ENCODE results near the gene NDP.
"Not testable (repeated sequence)": the region's sequence is repeated elsewhere in the genome, so short reads cannot be mapped to it uniquely, and the experiment has no call there.

NDP gene

GRCh38 chrX:43970528-43970927 is 2.7 kb downstream of the NDP start:
- DNase-seq (ENCODE audit: low read depth in 2 of 2), result no peak

- no peak for DNase-seq (ENCODE audit: low read depth in 2 of 2)
Measured at GRCh38 chrX:43969504-43970501, 3.4 kb downstream of the NDP start.

GRCh38 chrX:43968359-43968781 is 4.8 kb downstream of the NDP start:
- DNase-seq (ENCODE audit: low read depth in 2 of 2), result no peak

- DNase-seq (ENCODE audit: low read depth in 2 of 2), result no peak
Measured at GRCh38 chrX:43964936-43965335, 8.3 kb downstream of the NDP start.

GRCh38 chrX:43963726-43964125 is 9.5 kb downstream of the NDP start:
- DNase-seq (ENCODE audit: low read depth in 2 of 2), result no peak

- DNase-seq (ENCODE audit: low read depth in 2 of 2), result no peak
Measured at GRCh38 chrX:43962636-43963035, 10.6 kb downstream of the NDP start.

GRCh38 chrX:43961699-43962098 is 11.5 kb downstream of the NDP start:
- no peak for DNase-seq (ENCODE audit: low read depth in 2 of 2)

GRCh38 chrX:43958529-43958928 is 14.7 kb downstream of the NDP start:
- DNase-seq (ENCODE audit: low read depth in 2 of 2), result no peak

GRCh38 chrX:43956034-43956433 is 17.2 kb downstream of the NDP start:
- no peak for DNase-seq (ENCODE audit: low read depth in 2 of 2)

- DNase-seq (ENCODE audit: low read depth in 2 of 2), result no peak
Measured at GRCh38 chrX:43953218-43953617, 20.0 kb downstream of the NDP start.

GRCh38 chrX:43949669-43950068 is 23.5 kb downstream of the NDP start:
- no peak for DNase-seq (ENCODE audit: low read depth in 2 of 2)

- DNase-seq (ENCODE audit: low read depth in 2 of 2), result no peak
Measured at GRCh38 chrX:43940816-43941474, 32.2 kb downstream of the NDP start.

GRCh38 chrX:43939187-43939926 is 33.8 kb downstream of the NDP start:
- DNase-seq (ENCODE audit: low read depth in 2 of 2), result no peak

- DNase-seq (ENCODE audit: low read depth in 2 of 2), result not testable (repeated sequence)
Measured at GRCh38 chrX:43922032-43922431, 51.2 kb downstream of the NDP start.

GRCh38 chrX:43910772-43911171 is 62.4 kb downstream of the NDP start:
- not testable (repeated sequence) for DNase-seq (ENCODE audit: low read depth in 2 of 2)

- no peak for DNase-seq (ENCODE audit: low read depth in 2 of 2)
Measured at GRCh38 chrX:43910012-43910411, 63.2 kb downstream of the NDP start.

- no peak for DNase-seq (ENCODE audit: low read depth in 2 of 2)
Measured at GRCh38 chrX:43909141-43909540, 64.0 kb downstream of the NDP start.

- no peak for DNase-seq (ENCODE audit: low read depth in 2 of 2)
Measured at GRCh38 chrX:43899878-43900815, 73.0 kb downstream of the NDP start.
